Stimulated activated naive CD8-positive, alpha-beta T cell treated with anti-CD3 and anti-CD28 coated beads, Interleukin-15, Interleukin-2, amounts not matched to agents 100 ng/mL and 50 ng/mL, for 24 hours (primary cell): ENCODE results near the gene HOXA11.

Source experiments
- H3K27ac Mint-ChIP-seq: one replicate; pipeline ENCODE4 v1.8.0; 2021; ENCODE audit warnings: mild to moderate bottlenecking, mixed read lengths
- H3K27me3 Mint-ChIP-seq: one replicate; pipeline ENCODE4 v1.8.0; 2021; ENCODE audit warnings: mixed read lengths
- H3K36me3 Mint-ChIP-seq: one replicate; pipeline ENCODE4 v1.8.0; 2021; ENCODE audit warnings: low read depth, mixed read lengths
- H3K4me1 Mint-ChIP-seq: one replicate; pipeline ENCODE4 v1.8.0; 2021; ENCODE audit warnings: low read depth, mixed read lengths
- H3K4me3 Mint-ChIP-seq: one replicate; pipeline ENCODE4 v1.8.0; 2021; ENCODE audit warnings: mild to moderate bottlenecking, mixed read lengths
- H3K9me3 Mint-ChIP-seq: one replicate; pipeline ENCODE4 v1.8.0; 2021; ENCODE audit warnings: mixed read lengths

The HOXA11 gene

GRCh38 chr7:27200761-27201579 is 15.9 kb upstream of the HOXA11 start:
- Mint-ChIP-seq H3K27ac (peak overlapping the region; percentile 67), H3K4me3 (peak overlapping the region; percentile 58), H3K9me3 (no peaks in the 10 kb centered on the region), H3K36me3 (no peaks in the 10 kb centered on the region), H3K27me3 (peaks cover 91% of the 10 kb centered on the region), H3K4me1 (peaks cover 54% of the 10 kb centered on the region)

- peaks cover 47% of the 10 kb centered on the region for H3K4me1 Mint-ChIP-seq
- H3K4me3 Mint-ChIP-seq, result peak within 1 kb of the TSS; percentile 80
- no peaks in the 10 kb centered on the region for H3K9me3 Mint-ChIP-seq
- peaks cover 91% of the 10 kb centered on the region for H3K27me3 Mint-ChIP-seq
- no peaks in the 10 kb centered on the region for H3K36me3 Mint-ChIP-seq
- peak within 1 kb of the TSS; percentile 67 for H3K27ac Mint-ChIP-seq
Measured at GRCh38 chr7:27199849-27200760, 15.1 kb upstream of the HOXA11 start, which contains the start of gene HOXA13. Gene HOXA13 (minus strand): TSS chr7:27200091. CDS start chr7:27200077, 14 bp downstream.

GRCh38 chr7:27198871-27199801 is 14.1 kb upstream of the HOXA11 start:
- Mint-ChIP-seq H3K36me3 (no peaks in the 10 kb centered on the region), H3K27me3 (peaks cover 91% of the 10 kb centered on the region), H3K9me3 (no peaks in the 10 kb centered on the region), H3K4me3 (peak overlapping the region; percentile 20), H3K27ac (no peak overlapping the region), H3K4me1 (peaks cover 39% of the 10 kb centered on the region)

- no peak overlapping the region for H3K27ac Mint-ChIP-seq
- peaks cover 42% of the 10 kb centered on the region for H3K4me1 Mint-ChIP-seq
- peaks cover 91% of the 10 kb centered on the region for H3K27me3 Mint-ChIP-seq
- H3K4me3 Mint-ChIP-seq, result no peak overlapping the region
- H3K36me3 Mint-ChIP-seq, result no peaks in the 10 kb centered on the region
- H3K9me3 Mint-ChIP-seq, result no peaks in the 10 kb centered on the region
Measured at GRCh38 chr7:27198138-27198841, 13.3 kb upstream of the HOXA11 start.

- peaks cover 87% of the 10 kb centered on the region for H3K27me3 Mint-ChIP-seq
- H3K36me3 Mint-ChIP-seq, result no peaks in the 10 kb centered on the region
- no peaks in the 10 kb centered on the region for H3K9me3 Mint-ChIP-seq
- no peak overlapping the region for H3K4me3 Mint-ChIP-seq
- peaks cover 43% of the 10 kb centered on the region for H3K4me1 Mint-ChIP-seq
- no peak overlapping the region for H3K27ac Mint-ChIP-seq
Measured at GRCh38 chr7:27197137-27198042, 12.4 kb upstream of the HOXA11 start.

- H3K27ac Mint-ChIP-seq, result no peak overlapping the region
Measured at GRCh38 chr7:27196287-27196767, 11.3 kb upstream of the HOXA11 start.

GRCh38 chr7:27194686-27195379 is 9.8 kb upstream of the HOXA11 start:
- Mint-ChIP-seq H3K36me3 (no peaks in the 10 kb centered on the region), H3K27ac (no peak overlapping the region), H3K4me1 (peaks cover 29% of the 10 kb centered on the region), H3K9me3 (no peaks in the 10 kb centered on the region), H3K4me3 (no peak overlapping the region), H3K27me3 (peaks cover 90% of the 10 kb centered on the region)

More at GRCh38 chr7:27196287-27196767, 11.3 kb upstream of the HOXA11 start:
- no peak overlapping the region for H3K4me3 Mint-ChIP-seq
- H3K27me3 Mint-ChIP-seq, result peaks cover 87% of the 10 kb centered on the region
- H3K9me3 Mint-ChIP-seq, result no peaks in the 10 kb centered on the region
- peaks cover 41% of the 10 kb centered on the region for H3K4me1 Mint-ChIP-seq
- H3K36me3 Mint-ChIP-seq, result no peaks in the 10 kb centered on the region

GRCh38 chr7:27194002-27194352 is 8.9 kb upstream of the HOXA11 start:
- Mint-ChIP-seq H3K4me1 (peaks cover 28% of the 10 kb centered on the region), H3K27me3 (peaks cover 93% of the 10 kb centered on the region), H3K36me3 (no peaks in the 10 kb centered on the region), H3K4me3 (no peak overlapping the region), H3K27ac (no peak overlapping the region), H3K9me3 (no peaks in the 10 kb centered on the region)

GRCh38 chr7:27193335-27194001 is 8.4 kb upstream of the HOXA11 start:
- Mint-ChIP-seq H3K4me1 (peaks cover 29% of the 10 kb centered on the region), H3K27ac (no peak overlapping the region), H3K9me3 (no peaks in the 10 kb centered on the region), H3K36me3 (no peaks in the 10 kb centered on the region), H3K27me3 (peaks cover 93% of the 10 kb centered on the region), H3K4me3 (peak overlapping the region; percentile 23)

GRCh38 chr7:27192546-27193334 is 7.7 kb upstream of the HOXA11 start:
- Mint-ChIP-seq H3K4me3 (peak overlapping the region; percentile 63), H3K27ac (no peak overlapping the region), H3K27me3 (peaks cover 93% of the 10 kb centered on the region), H3K4me1 (peaks cover 30% of the 10 kb centered on the region), H3K36me3 (no peaks in the 10 kb centered on the region), H3K9me3 (no peaks in the 10 kb centered on the region)

- peaks cover 32% of the 10 kb centered on the region for H3K4me1 Mint-ChIP-seq
- peak overlapping the region; percentile 63 for H3K4me3 Mint-ChIP-seq
- no peak overlapping the region for H3K27ac Mint-ChIP-seq
- H3K36me3 Mint-ChIP-seq, result no peaks in the 10 kb centered on the region
- H3K27me3 Mint-ChIP-seq, result peaks cover 93% of the 10 kb centered on the region
- H3K9me3 Mint-ChIP-seq, result no peaks in the 10 kb centered on the region
Measured at GRCh38 chr7:27191833-27192545, 7.0 kb upstream of the HOXA11 start.
